OCI-LY7 (cell line): ENCODE measurements around the gene CCDC9B.

Experiments
- CTCF ChIP-seq: fragments of 200-600 bp; sonication (generic); conservative IDR thresholded peaks from 2 replicates; pipeline ENCODE4 v1.5.1; 2014; ENCODE audit warnings: mild to moderate bottlenecking, antibody characterized with exemption, low read length, moderate library complexity, mixed read lengths
- EZH2phosphoT487 ChIP-seq: fragments of 200-600 bp; sonication (generic); IDR thresholded peaks from 2 replicates; pipeline ENCODE4 v1.6.1; 2018; ENCODE audit warnings: low read depth, borderline replicate concordance, mild to moderate bottlenecking, mixed run types, antibody characterized with exemption, low read length, moderate library complexity, mixed read lengths

- TF ChIP-seq CTCF (no peak), EZH2phosphoT487 (no peak)
Observed at GRCh38 chr15:40329804-40330203, 10.9 kb downstream of the CCDC9B start.
